ENCODE measurements around the gene GLIS1.

GRCh38 chr1:53501065-53502005, 237.6 kb downstream of the GLIS1 start:
- no peak for TF ChIP-seq CTCF (IDR thresholded peaks at IDR 0.05)
- no peak for TF ChIP-seq POLR2A (IDR thresholded peaks at IDR 0.05)

Measured in ovary (tissue), 3 donors.